Transverse colon (tissue), 4 donors: ENCODE data around the gene CFAP69.

ENCODE experiments used
- CTCF ChIP-seq, 5 experiments: fragments of 200-600 bp in 3 of 5; fragments of 450-650 bp in 2 of 5; sonication (generic) in 3 of 5; IDR thresholded peaks; 1 replicate in 2 of 5; 2 replicates in 3 of 5; pipeline ENCODE4 v1.5.1; 2016 to 2017; ENCODE audit warnings: antibody characterized with exemption in 5 of 5, inconsistent platforms in 3 of 5, mild to moderate bottlenecking in 2 of 5, moderate library complexity in 1 of 5
- EP300 ChIP-seq: sonication (generic); formaldehyde crosslinking; IDR thresholded peaks from one replicate; pipeline ENCODE4 v1.6.1; 2017; ENCODE audit warnings: antibody characterized with exemption, low read depth
- POLR2A ChIP-seq: fragments of 450-650 bp; IDR thresholded peaks from one replicate; pipeline ENCODE4 v1.6.1; 2016; ENCODE audit warnings: antibody characterized with exemption, mild to moderate bottlenecking, moderate library complexity
- POLR2AphosphoS5 ChIP-seq, 3 donors: sonication (generic); formaldehyde crosslinking; IDR thresholded peaks; one replicate each; pipeline ENCODE4 v1.6.1; 2016; ENCODE audit warnings: antibody characterized with exemption in 3 of 3

GRCh38 chr7:90207956-90208355 lies 37.0 kb upstream of the CFAP69 start:
- TF ChIP-seq CTCF (IDR thresholded peaks at IDR 0.05) (no peak), POLR2A (no peak), EP300 (no peak), POLR2AphosphoS5 (IDR thresholded peaks at IDR 0.05) (no peak)
